ENCODE measurements around the gene RHCE.
"Not testable (repeated sequence)": the region's sequence is repeated elsewhere in the genome, so short reads cannot be mapped to it uniquely, and the experiment has no call there.

The RHCE gene

GRCh38 chr1:25432749-25433388 is 12.2 kb upstream of the RHCE start:
- no peak for DNase-seq (ENCODE audit: low read depth)

GRCh38 chr1:25431955-25432719 is 11.5 kb upstream of the RHCE start:
- no peak for DNase-seq (ENCODE audit: low read depth)

- no peak for DNase-seq (ENCODE audit: low read depth)
Observed at GRCh38 chr1:25430967-25431881, 10.6 kb upstream of the RHCE start.

GRCh38 chr1:25430073-25430966 is 9.7 kb upstream of the RHCE start, which contains the start of gene MACO1:
MACO1 (plus strand) TSS chr1:25430897; CDS start chr1:25431099, 202 bp downstream.
- DNase-seq (ENCODE audit: low read depth): peak; percentile 95

GRCh38 chr1:25428475-25429166 is 8.0 kb upstream of the RHCE start:
- DNase-seq (ENCODE audit: low read depth): no peak

GRCh38 chr1:25427696-25428095 is 7.1 kb upstream of the RHCE start:
- DNase-seq (ENCODE audit: low read depth): no peak

GRCh38 chr1:25425098-25426085 is 4.8 kb upstream of the RHCE start:
- no peak for DNase-seq (ENCODE audit: low read depth)

- not testable (repeated sequence) for DNase-seq (ENCODE audit: low read depth)
Observed at GRCh38 chr1:25423206-25423605, 2.6 kb upstream of the RHCE start.

GRCh38 chr1:25419339-25419738 is 1.3 kb downstream of the RHCE start:
- DNase-seq (ENCODE audit: low read depth): not testable (repeated sequence)

GRCh38 chr1:25417280-25417679 is 3.3 kb downstream of the RHCE start:
- not testable (repeated sequence) for DNase-seq (ENCODE audit: low read depth)

- not testable (repeated sequence) for DNase-seq (ENCODE audit: low read depth)
Observed at GRCh38 chr1:25414578-25414977, 6.0 kb downstream of the RHCE start.

GRCh38 chr1:25414157-25414556 is 6.5 kb downstream of the RHCE start:
- not testable (repeated sequence) for DNase-seq (ENCODE audit: low read depth)

GRCh38 chr1:25412872-25413623 is 7.6 kb downstream of the RHCE start:
- not testable (repeated sequence) for DNase-seq (ENCODE audit: low read depth)

GRCh38 chr1:25409641-25410427 is 10.8 kb downstream of the RHCE start:
- not testable (repeated sequence) for DNase-seq (ENCODE audit: low read depth)

GRCh38 chr1:25405731-25406305 is 14.8 kb downstream of the RHCE start:
- not testable (repeated sequence) for DNase-seq (ENCODE audit: low read depth)

GRCh38 chr1:25402947-25403803 is 17.4 kb downstream of the RHCE start:
- not testable (repeated sequence) for DNase-seq (ENCODE audit: low read depth)
